Thymus (tissue), 14 donors: ENCODE data around the gene GPR161. TPM values are rescaled to one million over a fixed set of nuclear protein-coding genes. Genes with fewer than 3 reads are reported as not detected.
A peak's percentile ranks its signal among the peaks of the same experiment; 100 is the strongest.
"Not testable (repeated sequence)": the region's sequence is repeated elsewhere in the genome, so short reads cannot be mapped to it uniquely, and the experiment has no call there.

ENCODE experiments used
- DNase-seq, 9 donors: peaks; one replicate each; pipeline ENCODE4 v3.0.0-alpha.2; 2013; ENCODE audit warnings: low spot score in 9 of 9, low read depth in 6 of 9, missing footprints in 1 of 9
- H3K27ac ChIP-seq, 2 donors: one replicate each; pipeline ENCODE4 v1.5.1; 2013; ENCODE audit warnings: control low read depth in 1 of 2, low read depth in 1 of 2, low read length in 1 of 2, mild to moderate bottlenecking in 1 of 2, moderate library complexity in 1 of 2
- H3K27me3 ChIP-seq, 2 donors: one replicate each; pipeline ENCODE4 v1.5.1; 2013; ENCODE audit warnings: low read length in 1 of 2; ENCODE audit not compliant: control insufficient read depth in 2 of 2, insufficient read depth in 1 of 2
- H3K36me3 ChIP-seq, 2 donors: one replicate each; pipeline ENCODE4 v1.5.1; 2013; ENCODE audit warnings: low read length in 1 of 2, mild to moderate bottlenecking in 1 of 2, moderate library complexity in 1 of 2; ENCODE audit not compliant: control insufficient read depth in 2 of 2, insufficient read depth in 2 of 2
- H3K4me1 ChIP-seq, 2 donors: one replicate each; pipeline ENCODE4 v1.5.1; 2013; ENCODE audit warnings: low read length in 2 of 2; ENCODE audit not compliant: control insufficient read depth in 2 of 2, insufficient read depth in 2 of 2
- H3K4me3 ChIP-seq, 2 donors: one replicate each; pipeline ENCODE4 v1.5.1; 2013; ENCODE audit warnings: low read length in 2 of 2, control low read depth in 1 of 2, mild to moderate bottlenecking in 1 of 2
- H3K9me3 ChIP-seq, 2 donors: one replicate each; pipeline ENCODE4 v1.5.1; 2013; ENCODE audit warnings: low read length in 1 of 2, mild to moderate bottlenecking in 1 of 2; ENCODE audit not compliant: control insufficient read depth in 2 of 2, insufficient read depth in 1 of 2
- WGBS: extraction: QIAGEN DNeasy Blood & Tissue Kit; methylation state at CpG from one replicate; pipeline ENCODE4 v1.1.7; 2013; 5-methylcytosine and 5-hydroxymethylcytosine counted together
- long read RNA-seq, 10 donors: transcript quantifications; one replicate each; lab custom pipeline, GENCODE V29; 2026
- polyA plus RNA-seq: library from polyadenylated mRNA; stranded (reverse); fragments of 200-250 nt; gene quantifications from one replicate; pipeline ENCODE4 v1.2.3, GENCODE V29; 2013
- total RNA-seq: library from RNA; stranded (reverse); fragments of 120-200 nt; gene quantifications from one replicate; pipeline ENCODE4 v1.2.4, GENCODE V29; 2013
- donor health status: healthy.

Gene GPR161
- total RNA-seq (2.5 TPM), polyA plus RNA-seq (1.6 TPM)
- long read RNA-seq, donor 1, result 0 reads
- long read RNA-seq, donor 2, result 0 reads
- long read RNA-seq, donor 3, result 0 reads
- long read RNA-seq, donor 4, result 0 reads
- long read RNA-seq, donor 5, result 0 reads
- long read RNA-seq, donor 6, result 0 reads
- long read RNA-seq, donor 7, result 0 reads
- long read RNA-seq, donor 8, result 0 reads
- long read RNA-seq, donor 9, result 0 reads
- long read RNA-seq, donor 10, result 0 reads

GRCh38 chr1:168136709-168137514 lies at the start of gene GPR161:
Gene GPR161 (minus strand): TSS chr1:168136930. CDS start chr1:168104850, 32,080 bp downstream.
- Histone ChIP-seq H3K27ac (peak within 1 kb of the TSS in 1 of 2 donors; percentile 12), H3K36me3 (no peaks in the 10 kb centered on the region)
- 2% methylated on average over 86 of the region's 86 CpGs for WGBS

DNA sequence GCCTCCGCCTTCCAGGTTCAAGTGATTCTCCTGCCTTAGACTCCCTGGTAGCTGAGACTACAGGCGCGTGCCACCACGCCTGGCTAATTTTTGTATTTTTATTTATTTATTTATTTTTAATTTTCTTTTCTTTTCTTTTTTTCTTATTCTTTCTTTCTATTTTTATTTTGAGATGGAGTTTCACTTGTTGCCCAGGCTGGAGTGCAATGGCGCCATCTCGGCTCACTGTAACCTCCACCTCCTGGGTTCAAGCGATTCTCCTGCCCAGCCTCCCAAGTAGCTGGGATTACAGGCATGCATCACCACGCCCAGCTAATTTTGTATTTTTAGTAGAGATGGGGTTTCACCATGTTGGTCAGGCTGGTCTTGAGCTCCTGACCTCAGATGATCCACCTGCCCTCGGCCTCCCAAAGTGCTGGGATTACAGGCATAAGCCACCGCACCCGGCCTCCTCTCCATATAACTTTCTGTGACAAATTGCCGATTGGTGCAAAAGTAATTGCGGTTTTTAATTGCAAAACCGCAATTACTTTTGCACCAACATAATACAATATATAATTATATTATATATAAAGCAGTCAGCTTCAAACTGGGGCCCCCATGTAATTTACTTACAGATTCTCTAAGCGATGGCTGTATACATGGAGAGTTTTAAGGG lies 44.5 kb upstream of the GPR161 start:
- not testable (repeated sequence) for H3K4me3 ChIP-seq, H3K36me3 ChIP-seq, H3K9me3 ChIP-seq, H3K27me3 ChIP-seq, DNase-seq, H3K27ac ChIP-seq
- 99% methylated on average over 15 of the region's 15 CpGs for WGBS
- H3K4me1 ChIP-seq, result peaks cover 4 to 11% of the 10 kb centered on the region in 2 donors

More at GRCh38 chr1:168136709-168137514, at the start of gene GPR161:
- DNase-seq, result peak in 1 of 9 donors; percentile 14
- Histone ChIP-seq H3K9me3 (no peaks in the 10 kb centered on the region), H3K4me1 (peaks cover 5 to 16% of the 10 kb centered on the region in 2 donors), H3K4me3 (peak within 1 kb of the TSS; percentile 39 to 63), H3K27me3 (peaks cover 29 to 50% of the 10 kb centered on the region in 2 donors)

DNA sequence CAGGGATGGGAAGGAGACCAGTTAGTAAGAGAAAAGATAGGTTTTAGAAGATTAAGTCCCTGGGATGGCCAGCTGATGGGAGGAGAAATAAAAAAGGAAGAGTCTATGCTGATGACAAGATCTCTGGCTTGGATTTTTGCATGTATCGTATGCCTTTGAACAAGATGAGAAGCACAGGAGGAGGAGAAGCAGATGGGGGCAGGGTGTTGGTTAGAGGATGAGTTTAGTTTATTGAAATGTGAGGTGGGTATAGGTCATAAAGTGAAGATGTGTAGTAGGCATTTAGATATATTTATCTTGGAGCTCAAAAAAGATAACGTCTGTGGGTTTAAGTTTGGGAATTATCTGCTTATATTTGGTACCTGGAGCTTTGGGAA lies 43.4 kb upstream of the GPR161 start:
- Histone ChIP-seq H3K27me3 (no peaks in the 10 kb centered on the region), H3K4me3 (peak overlapping the region; percentile 68 to 96), H3K27ac (no peak overlapping the region), H3K36me3 (peaks cover 3 to 5% of the 10 kb centered on the region in 2 donors), H3K9me3 (peaks cover 0 to 2% of the 10 kb centered on the region in 2 donors), H3K4me1 (peaks cover 4 to 11% of the 10 kb centered on the region in 2 donors)
- peak in 3 of 9 donors; percentile 4 to 15 (median 14) for DNase-seq
- 57% methylated on average over 2 of the region's 2 CpGs for WGBS

GRCh38 chr1:168179438-168180147 lies 42.9 kb upstream of the GPR161 start:
- Histone ChIP-seq H3K27me3 (no peaks in the 10 kb centered on the region), H3K4me3 (peak overlapping the region; percentile 68 to 96), H3K36me3 (peaks cover 3 to 5% of the 10 kb centered on the region in 2 donors), H3K9me3 (peaks cover 0 to 2% of the 10 kb centered on the region in 2 donors), H3K4me1 (peaks cover 4 to 11% of the 10 kb centered on the region in 2 donors), H3K27ac (peak overlapping the region; percentile 86 to 93)
- peak in 4 of 9 donors; percentile 4 to 70 (median 6) for DNase-seq
- 9% methylated on average over 20 of the region's 20 CpGs for WGBS

DNA sequence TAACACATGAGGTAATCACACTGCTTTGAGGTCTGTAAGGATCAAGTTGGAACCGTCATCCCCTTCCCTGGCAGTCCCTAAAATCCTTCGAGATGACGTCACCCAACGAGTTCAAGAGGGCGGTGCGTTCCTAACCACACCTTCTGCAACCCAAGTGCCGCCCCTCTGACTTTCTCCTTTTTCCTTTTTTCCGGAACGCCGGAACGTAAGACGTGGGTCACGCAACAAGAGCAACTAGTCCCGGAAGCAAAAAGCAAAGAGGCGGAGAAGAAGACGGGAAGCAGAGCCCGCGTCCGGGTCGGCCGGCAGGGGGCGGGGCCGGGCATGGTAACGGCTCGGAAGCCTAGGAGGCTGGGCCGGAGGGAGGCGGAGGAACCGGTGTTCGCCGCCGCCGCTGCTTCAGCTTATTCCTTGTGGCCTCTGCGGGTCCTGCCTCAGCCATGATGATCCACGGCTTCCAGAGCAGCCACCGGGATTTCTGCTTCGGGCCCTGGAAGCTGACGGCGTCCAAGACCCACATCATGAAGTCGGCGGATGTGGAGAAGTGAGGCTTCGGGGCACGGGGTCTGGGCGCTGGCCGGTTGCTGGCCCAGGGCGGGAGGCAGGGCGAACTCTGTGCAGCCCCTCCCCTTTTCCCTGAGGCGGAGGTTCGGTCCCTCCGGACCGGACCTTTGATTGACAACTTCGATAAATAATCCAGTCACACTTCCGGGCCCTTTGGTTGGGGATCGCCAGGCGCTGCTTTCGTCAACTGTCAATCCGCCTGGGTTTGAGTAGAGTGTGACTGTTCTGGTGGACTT lies 42.1 kb upstream of the GPR161 start, which contains the start of gene TIPRL:
TSS of gene TIPRL (plus strand) at position 325 of the 800 bp plus-strand sequence. CDS start at position 441, 116 bp downstream.
- under 1% methylated on average over 56 of the region's 56 CpGs for WGBS

GRCh38 chr1:168178227-168178637 lies 41.5 kb upstream of the GPR161 start:
- DNase-seq, result peak in 1 of 9 donors; percentile 7
- Histone ChIP-seq H3K36me3 (peaks cover 0 to 3% of the 10 kb centered on the region in 2 donors), H3K4me1 (peaks cover 4 to 11% of the 10 kb centered on the region in 2 donors), H3K9me3 (peaks cover 0 to 2% of the 10 kb centered on the region in 2 donors), H3K27me3 (no peaks in the 10 kb centered on the region), H3K4me3 (peak overlapping the region; percentile 68 to 96), H3K27ac (peak overlapping the region; percentile 86 to 88)
- WGBS, result 74% methylated on average over 5 of the region's 5 CpGs

More for the DNA sequence above, 42.1 kb upstream of the GPR161 start, which contains the start of gene TIPRL:
- peaks cover 0 to 2% of the 10 kb centered on the region in 2 donors for H3K9me3 ChIP-seq
- H3K27ac ChIP-seq, result peak within 1 kb of the TSS; percentile 86 to 93
- peaks cover 4 to 11% of the 10 kb centered on the region in 2 donors for H3K4me1 ChIP-seq
- peak; percentile 79 to 97 (median 91) for DNase-seq
- H3K4me3 ChIP-seq, result peak within 1 kb of the TSS; percentile 68 to 96
- no peaks in the 10 kb centered on the region for H3K27me3 ChIP-seq
- peaks cover 1 to 3% of the 10 kb centered on the region in 2 donors for H3K36me3 ChIP-seq

DNA sequence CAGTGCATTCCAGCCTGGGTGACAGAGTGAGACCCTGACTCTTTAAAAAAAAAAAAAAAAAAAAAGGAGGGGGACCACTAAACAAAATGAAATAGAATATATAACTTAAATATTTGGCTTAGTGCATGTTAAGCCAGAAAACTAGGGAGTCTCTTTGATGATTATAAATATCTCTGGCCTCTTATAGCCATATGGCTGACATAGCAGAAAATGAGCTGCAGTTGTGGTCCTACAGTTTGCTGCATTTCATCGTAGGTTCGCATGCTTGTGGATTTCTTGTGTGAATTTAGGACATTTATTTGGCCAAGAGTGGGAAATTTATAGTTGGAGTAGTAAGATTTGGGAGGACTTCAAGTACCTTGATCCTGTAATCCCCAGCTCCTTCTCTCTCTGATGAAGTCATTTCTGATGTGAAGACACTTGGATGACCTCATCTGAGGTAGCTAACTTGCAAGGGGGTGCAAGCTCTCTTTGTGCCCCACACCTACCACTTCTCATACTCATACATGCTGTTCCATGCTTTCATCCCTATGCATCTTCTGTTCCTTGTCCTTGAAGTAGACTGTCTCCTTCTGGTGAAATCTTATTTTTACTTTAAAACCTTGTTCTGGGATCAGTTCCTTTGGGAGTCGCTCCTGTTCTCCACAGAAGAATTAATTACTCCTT lies 35.7 kb upstream of the GPR161 start:
- Histone ChIP-seq H3K36me3 (no peaks in the 10 kb centered on the region), H3K4me1 (no peaks in the 10 kb centered on the region), H3K4me3 (no peak overlapping the region), H3K9me3 (no peaks in the 10 kb centered on the region), H3K27me3 (no peaks in the 10 kb centered on the region), H3K27ac (no peak overlapping the region)
- 95% methylated on average over 3 of the region's 3 CpGs for WGBS
- no peak for DNase-seq
